CD8-positive, alpha-beta memory T cell (primary cell): ENCODE results near the gene PKN1. TPM values are rescaled to one million over a fixed set of nuclear protein-coding genes. Genes with fewer than 3 reads are reported as not detected.

Experiments
- CTCF ChIA-PET: fragments of 350-600 bp; sonication (Branson Sonifier 250); formaldehyde crosslinking; loops from one replicate; lab custom pipeline; 2021; ENCODE audit warnings: antibody characterized with exemption; lab: Charles Lee
- POLR2A ChIA-PET: fragments of 350-600 bp; sonication (Branson Sonifier 250); formaldehyde crosslinking; loops from one replicate; lab custom pipeline; 2021; ENCODE audit warnings: antibody characterized with exemption; lab: Charles Lee
- DNase-seq, 5 donors: peaks; one replicate each; pipeline versions ENCODE4 v3.0.0 to v3.0.0-alpha.2; 2020 to 2022; ENCODE audit warnings: mixed read lengths in 1 of 5
- H3K27ac ChIP-seq: one replicate; pipeline ENCODE4 v1.7.0; 2013; ENCODE audit warnings: low read depth, mild to moderate bottlenecking, low read length, moderate library complexity
- H3K27me3 ChIP-seq: 2 replicates; pipeline ENCODE4 v1.7.0; 2013; ENCODE audit warnings: low read length, mild to moderate bottlenecking; ENCODE audit not compliant: insufficient read depth, poor library complexity, severe bottlenecking
- H3K36me3 ChIP-seq: 2 replicates; pipeline ENCODE4 v1.7.0; 2013; ENCODE audit warnings: mild to moderate bottlenecking, low read length, moderate library complexity; ENCODE audit not compliant: insufficient read depth
- H3K4me1 ChIP-seq: 2 replicates; pipeline ENCODE4 v1.7.0; 2013; ENCODE audit warnings: mild to moderate bottlenecking, low read length, moderate library complexity; ENCODE audit not compliant: insufficient read depth
- H3K4me3 ChIP-seq: 2 replicates; pipeline ENCODE4 v1.7.0; 2013; ENCODE audit warnings: mild to moderate bottlenecking, low read length
- H3K9me3 ChIP-seq: 2 replicates; pipeline ENCODE4 v1.7.0; 2013; ENCODE audit warnings: mild to moderate bottlenecking, low read length
- H3K27ac Mint-ChIP-seq, 8 donors: one replicate each; pipeline ENCODE4 v1.8.0; 2020 to 2021; ENCODE audit warnings: mixed read lengths in 8 of 8, mild to moderate bottlenecking in 6 of 8, inconsistent platforms in 3 of 8, moderate library complexity in 3 of 8
- H3K27me3 Mint-ChIP-seq, 2 donors: one replicate each; pipeline ENCODE4 v1.8.0; 2020 to 2021; ENCODE audit warnings: mixed read lengths in 2 of 2, mild to moderate bottlenecking in 1 of 2, moderate library complexity in 1 of 2
- H3K36me3 Mint-ChIP-seq, 3 donors: one replicate each; pipeline ENCODE4 v1.8.0; 2020 to 2021; ENCODE audit warnings: mixed read lengths in 3 of 3, inconsistent platforms in 1 of 3, mild to moderate bottlenecking in 1 of 3
- H3K4me1 Mint-ChIP-seq, 3 donors: one replicate each; pipeline ENCODE4 v1.8.0; 2020 to 2021; ENCODE audit warnings: mixed read lengths in 3 of 3, inconsistent platforms in 1 of 3, mild to moderate bottlenecking in 1 of 3
- H3K4me3 Mint-ChIP-seq, 7 donors: one replicate each; pipeline ENCODE4 v1.8.0; 2020 to 2021; ENCODE audit warnings: mixed read lengths in 7 of 7, mild to moderate bottlenecking in 6 of 7, moderate library complexity in 4 of 7, inconsistent platforms in 2 of 7
- H3K9me3 Mint-ChIP-seq, 5 donors: one replicate each; pipeline ENCODE4 v1.8.0; 2020 to 2022; ENCODE audit warnings: mixed read lengths in 5 of 5, mild to moderate bottlenecking in 3 of 5, moderate library complexity in 2 of 5, inconsistent platforms in 1 of 5
- polyA plus RNA-seq: library from polyadenylated mRNA; unstranded; fragments of 300-500 nt; fragmentation: Illumina TruSeq; gene quantifications from one replicate; pipeline ENCODE4 v1.2.3, GENCODE V29; 2021
- total RNA-seq, 2 experiments: library from RNA; stranded (reverse); gene quantifications; one replicate each; pipeline ENCODE4 v1.2.3, GENCODE V29; 2021

The PKN1 gene
- total and polyA plus RNA-seq, 3 experiments from 2014 or later, result 86.6 to 205 (median 177) TPM

DNA sequence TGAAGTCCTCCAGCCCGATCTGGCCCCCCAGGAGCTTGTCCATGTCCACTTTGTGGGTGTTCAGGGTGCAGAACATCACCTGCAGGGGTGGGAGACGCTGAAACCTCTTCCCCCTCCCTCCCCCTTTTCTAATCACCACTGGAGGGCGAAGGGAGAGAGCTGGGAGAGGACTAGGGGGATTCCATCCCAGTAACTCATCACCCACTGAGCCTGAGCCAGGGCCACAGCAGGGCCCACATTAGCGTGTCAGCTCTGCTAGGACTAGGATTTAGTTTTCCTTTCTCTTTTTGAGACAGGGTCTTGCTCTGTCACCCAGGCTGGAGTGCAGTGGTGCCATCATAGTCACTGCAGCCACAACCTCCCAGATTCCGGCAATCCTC is 47.6 kb downstream of the PKN1 start:
- H3K27me3 ChIP-seq, result no peaks in the 10 kb centered on the region
- Mint-ChIP-seq H3K4me3 (peak overlapping the region in 5 of 7 donors; percentile 15 to 63 (median 24)), H3K27ac (peak overlapping the region in 2 of 8 donors; percentile 66 to 75), H3K9me3 (no peaks in the 10 kb centered on the region), H3K27me3 (peaks cover 4 to 9% of the 10 kb centered on the region in 2 donors), H3K4me1 (peaks cover 10 to 18% (median 12%) of the 10 kb centered on the region in 3 donors), H3K36me3 (peaks cover 1 to 23% (median 7%) of the 10 kb centered on the region in 3 donors)
- H3K4me1 ChIP-seq, result peaks cover 5% of the 10 kb centered on the region
- no peaks in the 10 kb centered on the region for H3K36me3 ChIP-seq
- DNase-seq, result no peak
- H3K27ac ChIP-seq, result no peak overlapping the region
- H3K9me3 ChIP-seq, result no peaks in the 10 kb centered on the region
- ChIA-PET POLR2A (interaction anchor here (0.6 to 0.9 kb wide), 2 partner anchors 8 to 93 kb away, joined by 3 to 5 read pairs; no protein-coding TSS in a partner anchor), CTCF (interaction anchor here (0.7 to 5.7 kb wide), 35 partner anchors 8 to 344 kb away, joined by 3 to 29 read pairs (median 5); partner anchors contain the start of genes ADGRE5 and ASF1B)
- H3K4me3 ChIP-seq, result no peak overlapping the region

DNA sequence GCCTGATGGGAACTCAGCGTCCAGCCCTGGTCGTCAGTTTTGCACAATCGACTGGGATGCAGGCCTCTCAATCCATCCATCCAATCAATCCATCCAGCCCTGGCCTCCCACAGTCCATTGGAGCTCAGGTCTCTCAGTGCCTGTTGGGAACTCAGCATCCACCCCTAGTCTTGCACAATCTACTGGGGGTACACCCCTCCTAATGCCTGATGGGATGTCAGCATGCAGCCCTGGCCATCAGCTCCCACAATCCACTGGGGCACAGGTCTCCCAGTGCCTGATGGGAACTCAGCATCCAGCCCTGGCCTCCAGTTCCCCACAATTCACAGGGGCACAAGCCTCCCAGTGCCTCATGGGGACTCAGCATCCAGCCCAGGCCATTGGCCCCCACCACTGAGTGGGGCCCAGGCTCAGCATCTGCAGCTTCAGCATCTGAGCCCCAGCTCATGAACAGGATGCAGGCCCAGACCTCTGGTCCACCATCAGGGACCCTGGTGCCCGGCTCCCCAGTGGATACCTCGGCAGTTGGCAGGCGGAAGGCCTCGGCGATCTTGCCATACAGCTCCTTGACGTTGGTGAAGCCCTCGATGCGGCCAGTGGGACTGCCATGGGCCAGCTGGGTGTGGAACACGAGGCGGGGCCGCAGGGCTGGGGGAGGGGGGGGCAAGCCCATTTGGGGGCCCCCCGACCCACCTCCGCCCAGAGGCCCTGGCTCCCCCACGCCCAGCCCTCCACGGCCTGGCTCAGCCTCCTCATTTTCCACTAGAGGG is 49.3 kb downstream of the PKN1 start:
- Mint-ChIP-seq H3K4me3 (peak overlapping the region in 1 of 7 donors; percentile 13), H3K4me1 (peaks cover 6 to 11% (median 9%) of the 10 kb centered on the region in 3 donors), H3K9me3 (no peaks in the 10 kb centered on the region), H3K36me3 (peaks cover 0 to 27% (median 1%) of the 10 kb centered on the region in 3 donors), H3K27ac (no peak overlapping the region), H3K27me3 (no peaks in the 10 kb centered on the region)
- H3K36me3 ChIP-seq, result no peaks in the 10 kb centered on the region
- no peaks in the 10 kb centered on the region for H3K27me3 ChIP-seq
- ChIA-PET CTCF (interaction anchor here (1.6 to 5.7 kb wide), 4 partner anchors 10 to 134 kb away, joined by 4 to 29 read pairs (median 12); no protein-coding TSS in a partner anchor), POLR2A (no interaction called here)
- no peak for DNase-seq
- peaks cover 5% of the 10 kb centered on the region for H3K4me1 ChIP-seq
- no peak overlapping the region for H3K4me3 ChIP-seq
- H3K9me3 ChIP-seq, result no peaks in the 10 kb centered on the region
- H3K27ac ChIP-seq, result no peak overlapping the region

DNA sequence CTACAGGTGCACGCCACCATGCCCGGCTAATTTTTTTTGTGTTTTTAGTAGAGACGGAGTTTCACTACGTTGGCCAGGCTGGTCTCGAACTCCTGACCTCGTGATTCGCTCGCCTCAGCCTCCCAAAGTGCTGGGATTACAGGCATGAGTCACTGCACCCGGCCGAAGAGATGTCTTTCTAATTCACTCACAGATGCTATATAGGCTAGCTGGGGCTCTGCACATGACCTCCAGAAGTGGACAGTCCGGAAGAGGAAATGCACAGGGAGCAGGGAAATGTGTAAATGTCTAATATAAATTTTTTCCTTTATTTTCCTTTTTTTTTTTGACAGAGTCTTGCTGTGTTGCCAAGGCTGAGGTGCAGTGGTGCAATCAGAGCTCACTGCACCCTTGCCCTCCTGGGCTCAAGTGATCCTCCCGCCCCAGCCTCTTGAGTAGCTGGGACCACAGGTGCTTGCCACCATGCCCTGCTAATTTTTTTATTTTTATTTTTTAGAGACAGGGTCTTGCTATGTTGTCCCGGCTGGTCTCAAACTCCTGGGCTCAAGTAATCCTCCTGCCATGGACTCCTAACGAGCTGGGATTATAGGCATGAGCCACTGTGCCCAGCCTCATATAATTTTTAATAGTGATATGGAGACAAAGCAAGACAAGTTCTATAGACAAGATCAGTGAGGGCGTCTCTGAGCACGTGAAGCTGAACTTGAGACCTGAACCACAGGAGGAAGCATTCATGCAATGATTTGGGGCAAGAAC is 54.4 kb downstream of the PKN1 start:
- peaks cover 5 to 40% (median 7%) of the 10 kb centered on the region in 3 donors for H3K36me3 Mint-ChIP-seq

DNA sequence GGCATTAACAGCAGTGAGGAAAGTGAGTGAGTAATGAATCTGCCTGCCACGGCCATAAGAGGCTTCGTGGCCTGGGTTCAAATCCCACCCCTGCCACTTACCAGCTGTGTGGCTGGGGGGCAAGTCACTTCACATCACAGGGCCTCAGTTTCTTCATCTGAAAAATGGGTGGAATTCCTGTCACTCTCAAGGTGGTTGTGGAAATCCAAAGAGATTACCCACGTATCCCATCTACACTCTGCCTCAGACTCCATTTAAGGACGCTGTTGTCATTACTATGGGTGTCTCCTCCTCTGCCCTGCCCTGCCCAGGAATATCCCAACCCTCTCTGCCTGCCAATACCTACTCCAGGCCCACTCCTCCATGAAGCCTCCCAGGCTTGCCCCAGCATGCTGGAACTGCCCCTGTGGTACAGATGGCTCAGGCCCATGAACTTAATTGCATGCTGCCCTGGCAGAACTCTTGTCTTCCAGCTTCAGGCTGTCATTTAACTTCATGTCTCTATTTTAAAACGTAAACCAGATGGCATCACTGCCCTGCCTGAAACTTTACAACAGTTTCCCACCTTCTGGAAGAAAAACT is 59.7 kb downstream of the PKN1 start:
- POLR2A ChIA-PET, result interaction anchor here (0.6 kb wide), 1 partner anchor 19 kb away, joined by 4 read pairs; no protein-coding TSS in a partner anchor
- Mint-ChIP-seq H3K36me3 (peaks cover 5 to 36% (median 10%) of the 10 kb centered on the region in 3 donors), H3K27ac (peak overlapping the region in 5 of 8 donors; percentile 38 to 77 (median 54)), H3K4me3 (peak overlapping the region in 2 of 7 donors; percentile 24 to 40), H3K9me3 (no peaks in the 10 kb centered on the region), H3K27me3 (no peaks in the 10 kb centered on the region), H3K4me1 (peaks cover 19 to 34% (median 33%) of the 10 kb centered on the region in 3 donors)
- H3K27me3 ChIP-seq, result no peaks in the 10 kb centered on the region
- H3K4me1 ChIP-seq, result peaks cover 24% of the 10 kb centered on the region
- CTCF ChIA-PET, result interaction anchor here (0.9 kb wide), 1 partner anchor 13 kb away, joined by 5 read pairs; no protein-coding TSS in a partner anchor
- H3K4me3 ChIP-seq, result no peak overlapping the region
- H3K27ac ChIP-seq, result no peak overlapping the region
- no peaks in the 10 kb centered on the region for H3K36me3 ChIP-seq
- no peaks in the 10 kb centered on the region for H3K9me3 ChIP-seq
- DNase-seq, result no peak

More for the DNA sequence above, 54.4 kb downstream of the PKN1 start:
- peaks cover 5% of the 10 kb centered on the region for H3K4me1 ChIP-seq
- H3K27ac Mint-ChIP-seq, result no peak overlapping the region
- peaks cover 7 to 9% (median 7%) of the 10 kb centered on the region in 3 donors for H3K4me1 Mint-ChIP-seq
- H3K27me3 ChIP-seq, result no peaks in the 10 kb centered on the region
- ChIA-PET CTCF (interaction anchor here (0.9 to 2.8 kb wide), 7 partner anchors 8 to 69 kb away, joined by 3 to 18 read pairs (median 5); no protein-coding TSS in a partner anchor), POLR2A (interaction anchor here (0.6 kb wide), 1 partner anchor 165 kb away, joined by 14 read pairs; no protein-coding TSS in a partner anchor)
- H3K4me3 ChIP-seq, result no peak overlapping the region
- no peaks in the 10 kb centered on the region for H3K9me3 Mint-ChIP-seq
- DNase-seq, result no peak
- no peak overlapping the region for H3K27ac ChIP-seq
- H3K4me3 Mint-ChIP-seq, result no peak overlapping the region
- H3K27me3 Mint-ChIP-seq, result no peaks in the 10 kb centered on the region
- H3K9me3 ChIP-seq, result no peaks in the 10 kb centered on the region
- H3K36me3 ChIP-seq, result no peaks in the 10 kb centered on the region

DNA sequence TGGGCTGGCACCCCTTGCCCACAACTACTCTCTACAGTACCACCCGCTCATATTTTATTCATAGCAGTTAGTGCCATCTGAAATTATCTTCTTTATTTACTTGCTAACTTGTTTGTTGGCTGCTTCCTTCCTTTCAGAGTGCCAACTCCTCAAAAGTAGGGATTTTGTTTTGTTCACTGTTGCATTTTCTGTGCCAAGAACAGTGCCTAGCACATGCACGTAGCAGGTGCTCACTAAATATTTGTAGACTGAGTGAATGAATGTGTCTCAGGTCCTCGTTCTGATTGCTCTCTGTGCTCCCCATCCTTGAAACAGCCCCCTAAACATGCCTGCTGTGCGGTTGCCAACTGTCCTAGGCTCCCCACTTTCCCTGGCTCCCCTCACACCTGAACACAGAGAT is 61.3 kb downstream of the PKN1 start:
- Histone ChIP-seq H3K4me3 (no peak overlapping the region), H3K4me1 (peaks cover 24% of the 10 kb centered on the region), H3K9me3 (no peaks in the 10 kb centered on the region), H3K27ac (no peak overlapping the region), H3K36me3 (no peaks in the 10 kb centered on the region), H3K27me3 (no peaks in the 10 kb centered on the region)
- Mint-ChIP-seq H3K36me3 (peaks cover 2 to 24% (median 7%) of the 10 kb centered on the region in 3 donors), H3K9me3 (no peaks in the 10 kb centered on the region), H3K4me3 (peak overlapping the region; percentile 49 to 93 (median 88)), H3K4me1 (peaks cover 19 to 34% (median 33%) of the 10 kb centered on the region in 3 donors), H3K27me3 (no peaks in the 10 kb centered on the region), H3K27ac (peak overlapping the region; percentile 65 to 94 (median 84))
- ChIA-PET POLR2A (interaction anchor here (2.4 to 3.3 kb wide), 2 partner anchors 12 to 23 kb away, joined by 12 to 17 read pairs; partner anchors contain the start of gene DNAJB1), CTCF (interaction anchor here (1.1 to 2.2 kb wide), 5 partner anchors 10 to 62 kb away, joined by 3 to 11 read pairs (median 4); no protein-coding TSS in a partner anchor)
- DNase-seq, result no peak

DNA sequence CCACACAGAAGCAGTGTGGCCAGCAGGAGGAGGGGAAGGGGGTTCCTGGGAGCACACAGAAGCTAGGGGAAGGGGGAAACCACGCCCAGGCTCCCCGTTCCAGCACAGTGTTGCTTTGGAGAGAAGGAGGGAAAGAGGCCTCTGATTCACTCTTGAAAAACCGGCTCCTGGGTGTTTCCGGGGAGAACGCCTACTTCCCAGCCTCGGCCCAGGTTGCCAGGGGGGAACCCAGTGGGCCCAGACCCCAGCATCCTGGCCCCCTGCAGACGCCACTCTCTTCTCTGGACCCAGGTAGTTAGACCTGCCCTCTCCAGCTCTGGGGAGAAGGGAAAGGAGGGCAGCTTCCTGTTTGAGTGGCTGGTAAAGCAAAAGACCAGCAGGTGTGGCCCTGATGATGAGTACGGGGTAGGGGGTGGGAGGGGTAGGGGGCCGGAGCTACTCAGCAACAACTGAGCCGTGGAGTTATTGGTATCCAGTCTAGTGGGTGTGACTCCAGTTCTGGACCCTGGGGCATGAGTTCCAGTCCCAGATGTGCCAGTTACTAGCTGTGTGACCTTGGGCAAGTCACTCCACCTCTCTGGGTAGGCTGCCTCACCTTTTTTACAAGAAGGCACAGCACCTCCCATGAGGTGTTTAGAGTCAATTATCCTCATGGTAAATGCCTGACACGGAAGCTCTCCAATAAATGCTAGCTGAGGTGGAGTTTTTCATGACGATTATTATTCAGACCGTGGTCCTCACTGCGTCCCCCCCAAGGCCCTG is 62.0 kb downstream of the PKN1 start:
- Mint-ChIP-seq H3K9me3 (no peaks in the 10 kb centered on the region), H3K27me3 (no peaks in the 10 kb centered on the region), H3K4me1 (peaks cover 19 to 34% (median 33%) of the 10 kb centered on the region in 3 donors), H3K36me3 (peaks cover 0 to 17% (median 4%) of the 10 kb centered on the region in 3 donors), H3K4me3 (peak overlapping the region; percentile 75 to 93 (median 88)), H3K27ac (peak overlapping the region; percentile 65 to 94 (median 88))
- no peaks in the 10 kb centered on the region for H3K36me3 ChIP-seq
- H3K4me1 ChIP-seq, result peaks cover 24% of the 10 kb centered on the region
- H3K27me3 ChIP-seq, result no peaks in the 10 kb centered on the region
- H3K27ac ChIP-seq, result peak overlapping the region; percentile 51
- H3K9me3 ChIP-seq, result no peaks in the 10 kb centered on the region
- POLR2A ChIA-PET, result interaction anchor here (0.5 to 3.3 kb wide), 7 partner anchors 9 to 71 kb away, joined by 3 to 17 read pairs (median 3); partner anchors contain the start of gene DNAJB1
- CTCF ChIA-PET, result interaction anchor here (0.9 to 2.2 kb wide), 6 partner anchors 10 to 61 kb away, joined by 3 to 11 read pairs (median 4); no protein-coding TSS in a partner anchor
- no peak for DNase-seq
- H3K4me3 ChIP-seq, result peak overlapping the region; percentile 66
